AG09309 (cell line): Measurements from ENCODE around the gene SNCB.

Source experiments
- DNase-seq: peaks from one replicate; pipeline ENCODE4 v3.0.0-alpha.2; 2010; ENCODE audit warnings: low read depth
- H3K4me3 ChIP-seq: 2 replicates; pipeline ENCODE4 v1.5.1; 2011; ENCODE audit warnings: mild to moderate bottlenecking, low read depth, low read length, moderate library complexity; ENCODE audit not compliant: control insufficient read depth
- CTCF ChIP-seq: IDR thresholded peaks from 2 replicates; pipeline ENCODE4 v1.5.1; 2011; ENCODE audit warnings: mild to moderate bottlenecking, low read depth, low read length, inconsistent platforms; ENCODE audit not compliant: insufficient read depth, control insufficient read depth; ENCODE audit errors: missing control alignments

The SNCB gene

GRCh38 chr5:176660860-176661641, 30.7 kb upstream of the SNCB start:
- H3K4me3 ChIP-seq = no peak overlapping the region
- no peak for DNase-seq
- peak; percentile 98 for TF ChIP-seq CTCF

GRCh38 chr5:176660530-176660859, 30.2 kb upstream of the SNCB start:
- no peak for DNase-seq
- TF ChIP-seq CTCF = no peak
- no peak overlapping the region for H3K4me3 ChIP-seq

GRCh38 chr5:176659860-176660461, 29.6 kb upstream of the SNCB start:
- no peak for DNase-seq
- TF ChIP-seq CTCF = no peak
- no peak overlapping the region for H3K4me3 ChIP-seq

GRCh38 chr5:176659512-176659839, 29.1 kb upstream of the SNCB start:
- DNase-seq = no peak
- no peak overlapping the region for H3K4me3 ChIP-seq
- no peak for TF ChIP-seq CTCF

GRCh38 chr5:176658817-176659511, 28.6 kb upstream of the SNCB start:
- no peak for TF ChIP-seq CTCF
- H3K4me3 ChIP-seq = no peak overlapping the region
- peak; percentile 32 for DNase-seq

- peak; percentile 8 for DNase-seq
- no peak overlapping the region for H3K4me3 ChIP-seq
Observed at GRCh38 chr5:176658007-176658599, 27.8 kb upstream of the SNCB start.

More at GRCh38 chr5:176658007-176658599, 27.8 kb upstream of the SNCB start:
- TF ChIP-seq CTCF = peak; percentile 93
